Caki2 (cell line): Measurements from ENCODE around the gene AJAP1. TPM values are rescaled to one million over a fixed set of nuclear protein-coding genes. Genes with fewer than 3 reads are reported as not detected.

Experiments
- DNase-seq: peaks from one replicate; pipeline ENCODE4 v3.0.0-alpha.2; 2015; ENCODE audit warnings: low read depth
- in situ Hi-C: cut with HindIII; loops from 2 replicates; pipeline ENCODE4 v1.10.0; 2016; ENCODE audit warnings: low sequenced_read_pairs, low pct_unique_long_range_greater_than_20kb, mixed read lengths
- total RNA-seq: library from RNA; depleted of rRNA; stranded (reverse); fragments of >200 nt; shearing (Covaris generic); gene quantifications from 2 replicates; pipeline ENCODE4 v1.2.3, GENCODE V29; 2014; ENCODE audit warnings: low replicate concordance

Gene AJAP1
- total RNA-seq, 1 experiment from 2014 or later, result 6.5 TPM

DNA sequence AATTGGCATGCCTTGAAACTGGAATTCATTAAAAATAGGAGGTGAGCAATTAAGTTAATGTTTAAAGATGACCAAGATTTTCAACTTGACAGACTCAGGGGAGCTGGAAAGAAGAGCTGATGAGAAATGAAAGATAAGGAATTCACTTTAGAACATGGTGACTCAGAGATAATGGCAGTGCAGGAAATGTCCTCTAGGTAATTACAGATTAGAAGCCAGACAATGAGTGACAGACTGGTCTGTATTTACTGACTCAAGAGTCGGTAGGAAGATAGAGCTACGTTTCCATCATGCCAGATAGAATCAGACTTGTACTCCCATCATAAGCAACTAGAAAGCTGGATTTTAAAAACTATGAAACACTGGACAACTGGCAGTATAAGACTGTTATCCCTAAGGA is 151.6 kb downstream of the AJAP1 start:
- in situ Hi-C loops, result no loop called here
- DNase-seq, result no peak

DNA sequence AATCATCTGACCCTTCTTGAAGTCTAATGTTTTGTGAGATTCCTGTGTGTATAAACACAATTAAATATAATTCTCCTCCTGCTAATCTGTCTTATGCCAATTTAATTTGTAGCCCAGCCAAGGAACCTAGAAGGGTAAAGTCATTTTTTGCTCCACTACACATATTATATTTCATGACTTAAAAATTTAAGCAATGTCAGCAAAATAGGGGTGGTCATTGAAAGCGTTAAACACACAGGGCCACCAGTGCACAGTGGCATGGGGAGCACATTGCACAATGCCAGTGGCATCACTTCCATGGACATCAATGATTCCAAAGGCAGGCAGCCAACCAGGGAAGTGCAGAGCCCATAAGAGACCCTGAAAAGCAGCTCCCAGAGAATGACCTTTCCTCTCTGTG is 166.1 kb downstream of the AJAP1 start:
- in situ Hi-C loops, result no loop called here
- no peak for DNase-seq

DNA sequence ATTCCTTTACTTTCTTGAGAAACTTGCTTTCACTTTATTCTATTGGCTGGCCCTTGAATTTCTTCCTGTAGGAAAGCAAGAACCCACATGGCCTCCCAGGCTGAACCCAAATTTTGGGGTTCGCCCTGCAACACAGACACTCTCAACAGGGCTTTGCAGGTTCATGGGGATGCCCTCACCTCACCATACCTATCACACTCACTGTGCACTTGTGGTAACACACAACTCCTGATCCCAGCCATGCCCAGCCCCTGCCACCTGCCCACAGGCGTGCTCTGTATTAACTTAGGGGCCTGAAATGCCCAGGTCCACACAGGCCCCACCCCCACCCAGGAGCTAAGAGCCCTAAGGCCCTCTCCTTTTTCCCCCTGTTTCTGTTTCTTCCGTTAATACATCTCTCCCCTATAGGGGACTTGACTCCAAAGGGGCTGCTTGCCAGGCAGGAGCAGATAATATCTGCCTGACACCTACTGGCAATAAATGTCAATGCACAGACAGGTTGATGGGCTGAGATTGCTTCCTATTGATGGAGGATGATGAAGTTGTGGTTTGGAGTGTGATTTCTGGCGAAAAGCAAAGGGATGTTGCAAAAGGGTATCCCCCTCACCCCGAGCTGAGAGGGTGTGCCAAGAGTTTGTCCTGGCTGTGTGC is 171.5 kb downstream of the AJAP1 start:
- DNase-seq, result peak; percentile 21
- in situ Hi-C loops, result no loop called here

DNA sequence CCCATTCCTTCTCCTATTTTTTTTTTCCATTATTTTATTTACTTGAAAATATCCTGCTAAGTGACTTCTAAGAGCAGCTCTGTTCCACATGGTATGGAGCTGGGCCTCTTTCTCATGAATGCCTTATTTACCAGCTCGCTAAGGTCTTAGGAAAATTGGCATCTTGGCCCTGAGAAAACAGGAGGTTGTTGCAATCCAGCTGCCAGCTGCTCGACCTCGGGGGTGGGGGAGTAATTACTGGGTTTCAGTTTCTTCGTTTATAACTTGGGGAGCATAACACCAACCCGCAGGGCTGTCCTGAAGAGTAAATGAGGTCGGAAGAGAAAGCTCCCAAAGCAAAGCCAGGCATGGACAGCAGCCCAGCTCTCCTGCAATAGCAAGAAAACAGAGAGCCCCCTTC is 176.3 kb downstream of the AJAP1 start:
- DNase-seq, result no peak
- in situ Hi-C loops, result no loop called here

DNA sequence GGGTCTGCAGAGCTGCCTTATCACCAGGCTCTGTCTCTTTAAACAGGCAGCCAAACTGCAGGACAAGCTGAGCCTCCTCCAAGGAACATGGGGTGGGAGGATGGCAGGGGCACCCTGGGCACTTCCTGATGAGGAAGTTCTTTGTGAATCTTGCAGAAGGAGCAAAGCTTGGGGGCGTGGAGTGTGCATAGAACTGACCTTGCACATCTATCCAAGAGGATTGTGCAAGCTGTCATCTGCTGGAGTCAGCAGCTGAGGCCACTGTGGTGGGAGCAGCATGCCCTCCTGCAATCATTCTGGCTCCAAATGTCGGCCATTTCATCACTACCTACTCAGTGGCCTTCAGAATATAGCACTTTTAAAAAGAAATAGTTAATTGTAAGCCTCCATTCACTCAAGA is 182.2 kb downstream of the AJAP1 start:
- no peak for DNase-seq
- in situ Hi-C loops, result no loop called here

DNA sequence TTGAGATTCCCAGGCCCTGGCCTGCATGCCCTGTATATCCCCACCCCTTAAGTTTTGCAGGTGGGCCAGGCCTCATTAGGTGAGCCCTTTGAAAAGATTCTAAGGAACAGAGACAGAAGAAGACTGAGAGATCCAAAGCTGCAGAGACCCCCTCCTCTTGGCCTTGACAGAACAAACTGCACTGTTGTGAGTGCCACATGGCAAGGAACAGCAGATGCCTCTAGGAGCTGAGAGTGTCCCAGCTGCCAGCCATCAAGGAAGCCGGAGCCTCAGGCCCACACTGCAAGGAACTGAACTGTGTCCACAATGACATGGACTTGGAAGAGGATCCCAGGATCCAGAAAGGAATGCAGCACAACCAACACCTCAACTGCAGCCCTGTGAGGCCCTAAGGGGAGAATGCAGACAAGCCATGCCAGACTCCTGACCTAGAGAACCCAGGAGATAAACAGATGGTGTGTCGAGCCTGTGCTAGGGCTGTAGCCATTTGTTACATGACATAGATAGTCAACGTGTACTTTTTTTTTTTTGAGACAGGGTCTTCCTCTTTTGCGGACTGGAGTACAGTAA is 182.7 kb downstream of the AJAP1 start:
- no peak for DNase-seq
- in situ Hi-C loops, result no loop called here

DNA sequence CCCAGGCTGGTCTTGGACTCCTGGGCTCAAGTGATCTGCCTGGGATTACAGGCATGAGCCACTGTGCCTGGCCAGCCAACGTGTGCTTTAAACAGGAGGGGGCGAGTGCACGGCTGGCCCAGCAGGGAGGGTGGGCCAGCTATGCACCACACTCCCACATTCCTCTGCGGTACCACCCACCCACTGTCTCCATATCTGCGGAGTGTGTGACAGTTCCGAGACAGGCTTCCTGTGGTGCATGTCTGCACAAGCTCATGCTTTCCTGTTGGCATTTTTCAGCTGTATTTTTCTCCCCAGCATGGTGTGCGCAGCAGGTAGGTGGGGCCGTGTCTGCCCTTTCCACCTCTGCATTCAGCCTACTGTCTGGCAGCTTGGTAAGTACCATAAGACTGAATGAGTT is 183.3 kb downstream of the AJAP1 start:
- in situ Hi-C loops, result no loop called here
- no peak for DNase-seq

DNA sequence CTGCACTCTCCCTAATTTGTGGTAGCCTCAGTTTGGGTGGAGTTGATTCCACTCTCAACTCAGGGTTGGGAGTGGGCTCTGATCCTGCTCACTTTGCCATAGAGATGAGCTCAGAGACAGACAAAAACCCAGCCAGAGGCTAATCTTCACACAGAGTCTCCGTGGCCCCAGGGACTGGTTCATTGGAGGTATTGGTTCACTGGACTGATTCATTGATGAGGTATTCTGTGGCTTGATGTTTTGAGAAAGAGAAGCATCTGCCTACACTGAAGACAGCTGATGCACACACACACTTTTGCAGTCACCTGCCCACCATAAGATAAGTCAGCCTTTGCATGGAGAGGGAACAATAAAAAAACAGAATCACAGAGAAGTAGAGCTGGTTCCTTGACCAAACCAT is 183.8 kb downstream of the AJAP1 start:
- in situ Hi-C loops, result no loop called here
- no peak for DNase-seq
